Mucosa of stomach (tissue), 1 donor: ENCODE results near the gene C20orf173.
A peak's percentile ranks its signal among the peaks of the same experiment; 100 is the strongest.

ENCODE experiments used
- H3K27me3 ChIP-seq: one replicate; pipeline ENCODE4 v1.7.0; 2013; ENCODE audit warnings: mild to moderate bottlenecking, low read length; ENCODE audit not compliant: control insufficient read depth, insufficient read depth
- H3K36me3 ChIP-seq: one replicate; pipeline ENCODE4 v1.7.0; 2013; ENCODE audit warnings: low read length; ENCODE audit not compliant: control insufficient read depth, insufficient read depth
- H3K4me1 ChIP-seq: one replicate; pipeline ENCODE4 v1.7.0; 2013; ENCODE audit warnings: mild to moderate bottlenecking, low read length; ENCODE audit not compliant: control insufficient read depth, insufficient read depth
- H3K4me3 ChIP-seq: one replicate; pipeline ENCODE4 v1.7.0; 2013; ENCODE audit warnings: low read length
- H3K9ac ChIP-seq: one replicate; pipeline ENCODE4 v1.7.0; 2013; ENCODE audit warnings: mild to moderate bottlenecking, low read length, moderate library complexity
- H3K9me3 ChIP-seq: one replicate; pipeline ENCODE4 v1.7.0; 2013; ENCODE audit warnings: mild to moderate bottlenecking, low read length, moderate library complexity; ENCODE audit not compliant: control insufficient read depth
- donor health status: Pancreatic carcinoma.

The C20orf173 gene

GRCh38 chr20:35502352-35502751 is 27.1 kb downstream of the C20orf173 start:
- Histone ChIP-seq H3K4me3 (no peak overlapping the region), H3K36me3 (peaks cover 4% of the 10 kb centered on the region), H3K9me3 (no peaks in the 10 kb centered on the region), H3K4me1 (no peaks in the 10 kb centered on the region), H3K27me3 (no peaks in the 10 kb centered on the region), H3K9ac (no peak overlapping the region)

GRCh38 chr20:35499271-35499670 is 30.2 kb downstream of the C20orf173 start:
- no peak overlapping the region for H3K4me3 ChIP-seq
- no peak overlapping the region for H3K9ac ChIP-seq
- no peaks in the 10 kb centered on the region for H3K9me3 ChIP-seq
- peaks cover 7% of the 10 kb centered on the region for H3K36me3 ChIP-seq
- H3K27me3 ChIP-seq, result no peaks in the 10 kb centered on the region
- H3K4me1 ChIP-seq, result no peaks in the 10 kb centered on the region

GRCh38 chr20:35497780-35498189 is 31.7 kb downstream of the C20orf173 start:
- no peaks in the 10 kb centered on the region for H3K9me3 ChIP-seq
- no peak overlapping the region for H3K9ac ChIP-seq
- peaks cover 7% of the 10 kb centered on the region for H3K36me3 ChIP-seq

GRCh38 chr20:35497320-35497719 is 32.1 kb downstream of the C20orf173 start:
- Histone ChIP-seq H3K9me3 (no peaks in the 10 kb centered on the region), H3K4me3 (no peak overlapping the region), H3K27me3 (no peaks in the 10 kb centered on the region), H3K9ac (no peak overlapping the region), H3K4me1 (no peaks in the 10 kb centered on the region), H3K36me3 (peaks cover 7% of the 10 kb centered on the region)

More at GRCh38 chr20:35497780-35498189, 31.7 kb downstream of the C20orf173 start:
- H3K27me3 ChIP-seq, result no peaks in the 10 kb centered on the region
- no peaks in the 10 kb centered on the region for H3K4me1 ChIP-seq
- H3K4me3 ChIP-seq, result no peak overlapping the region

GRCh38 chr20:35496481-35496880 is 33.0 kb downstream of the C20orf173 start:
- H3K27me3 ChIP-seq, result no peaks in the 10 kb centered on the region
- no peak overlapping the region for H3K4me3 ChIP-seq
- H3K4me1 ChIP-seq, result no peaks in the 10 kb centered on the region
- H3K9ac ChIP-seq, result no peak overlapping the region
- peaks cover 6% of the 10 kb centered on the region for H3K36me3 ChIP-seq
- no peaks in the 10 kb centered on the region for H3K9me3 ChIP-seq

GRCh38 chr20:35492352-35492751 is 37.1 kb downstream of the C20orf173 start:
- Histone ChIP-seq H3K9me3 (no peaks in the 10 kb centered on the region), H3K36me3 (peaks cover 4% of the 10 kb centered on the region), H3K9ac (no peak overlapping the region), H3K4me3 (no peak overlapping the region), H3K27me3 (no peaks in the 10 kb centered on the region), H3K4me1 (no peaks in the 10 kb centered on the region)

GRCh38 chr20:35491823-35492222 is 37.6 kb downstream of the C20orf173 start:
- Histone ChIP-seq H3K4me1 (no peaks in the 10 kb centered on the region), H3K9me3 (no peaks in the 10 kb centered on the region), H3K4me3 (no peak overlapping the region), H3K27me3 (no peaks in the 10 kb centered on the region), H3K36me3 (peaks cover 4% of the 10 kb centered on the region), H3K9ac (no peak overlapping the region)

GRCh38 chr20:35490736-35491181 is 38.7 kb downstream of the C20orf173 start:
- Histone ChIP-seq H3K9ac (peak overlapping the region; percentile 61), H3K4me3 (no peak overlapping the region), H3K27me3 (no peaks in the 10 kb centered on the region), H3K9me3 (no peaks in the 10 kb centered on the region), H3K4me1 (no peaks in the 10 kb centered on the region), H3K36me3 (no peaks in the 10 kb centered on the region)

- Histone ChIP-seq H3K9ac (no peak overlapping the region), H3K4me1 (no peaks in the 10 kb centered on the region), H3K9me3 (no peaks in the 10 kb centered on the region), H3K36me3 (no peaks in the 10 kb centered on the region), H3K4me3 (no peak overlapping the region), H3K27me3 (no peaks in the 10 kb centered on the region)
Measured at GRCh38 chr20:35489717-35490116, 39.7 kb downstream of the C20orf173 start.

GRCh38 chr20:35487479-35487878 is 42.0 kb downstream of the C20orf173 start:
- H3K4me1 ChIP-seq, result no peaks in the 10 kb centered on the region
- no peaks in the 10 kb centered on the region for H3K27me3 ChIP-seq
- H3K36me3 ChIP-seq, result no peaks in the 10 kb centered on the region
- H3K9ac ChIP-seq, result no peak overlapping the region
- H3K9me3 ChIP-seq, result no peaks in the 10 kb centered on the region
- no peak overlapping the region for H3K4me3 ChIP-seq

- H3K4me3 ChIP-seq, result no peak overlapping the region
- no peaks in the 10 kb centered on the region for H3K27me3 ChIP-seq
- no peaks in the 10 kb centered on the region for H3K9me3 ChIP-seq
- H3K4me1 ChIP-seq, result no peaks in the 10 kb centered on the region
- no peak overlapping the region for H3K9ac ChIP-seq
- peaks cover 5% of the 10 kb centered on the region for H3K36me3 ChIP-seq
Measured at GRCh38 chr20:35479798-35480197, 49.7 kb downstream of the C20orf173 start.

- Histone ChIP-seq H3K9me3 (no peaks in the 10 kb centered on the region), H3K27me3 (no peaks in the 10 kb centered on the region), H3K4me1 (no peaks in the 10 kb centered on the region), H3K4me3 (no peak overlapping the region), H3K36me3 (peaks cover 5% of the 10 kb centered on the region), H3K9ac (no peak overlapping the region)
Measured at GRCh38 chr20:35478804-35479472, 50.5 kb downstream of the C20orf173 start.
